HL-60/S4 (cell line): Measurements from ENCODE around the gene YIPF5.

Experiments used
- in situ Hi-C: fragments of 300-500 bp; cut with MboI; formaldehyde crosslinking; loops from 2 replicates; pipeline ENCODE4 v1.14.3; 2022; ENCODE audit warnings: low sequenced_read_pairs

The YIPF5 gene

DNA sequence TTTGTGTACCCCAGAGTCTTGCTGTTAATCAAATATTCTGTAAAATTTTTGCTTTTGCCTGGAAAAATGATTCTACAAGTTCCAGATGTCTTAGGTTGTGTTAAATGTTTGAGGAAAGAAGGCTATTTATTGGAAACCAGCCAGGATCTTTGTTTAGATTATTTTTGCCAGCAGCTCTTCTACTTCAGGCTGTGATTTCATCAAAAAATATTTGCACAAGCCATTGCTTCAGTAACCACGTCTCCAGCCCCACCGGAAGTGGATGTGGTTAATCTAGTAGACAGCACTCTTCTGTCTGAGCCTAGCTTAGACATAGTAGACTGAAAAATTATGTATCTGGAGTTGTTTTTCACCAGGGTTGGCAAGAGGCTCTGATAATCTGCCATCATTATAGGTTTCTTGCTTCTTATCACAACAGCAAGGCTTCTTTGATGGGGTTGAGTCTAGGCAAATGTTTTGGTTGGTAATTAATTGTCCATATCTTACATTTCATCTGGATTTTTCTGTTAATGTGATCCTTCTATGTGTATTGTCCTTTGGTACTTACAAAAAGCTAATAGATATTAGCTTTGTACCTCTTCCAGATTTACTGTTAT, 17.3 kb upstream of the YIPF5 start:
- in situ Hi-C loops: loop anchor here (25.0 kb wide), 3 partner anchors 1200 to 1475 kb away; no protein-coding TSS in a partner anchor

DNA sequence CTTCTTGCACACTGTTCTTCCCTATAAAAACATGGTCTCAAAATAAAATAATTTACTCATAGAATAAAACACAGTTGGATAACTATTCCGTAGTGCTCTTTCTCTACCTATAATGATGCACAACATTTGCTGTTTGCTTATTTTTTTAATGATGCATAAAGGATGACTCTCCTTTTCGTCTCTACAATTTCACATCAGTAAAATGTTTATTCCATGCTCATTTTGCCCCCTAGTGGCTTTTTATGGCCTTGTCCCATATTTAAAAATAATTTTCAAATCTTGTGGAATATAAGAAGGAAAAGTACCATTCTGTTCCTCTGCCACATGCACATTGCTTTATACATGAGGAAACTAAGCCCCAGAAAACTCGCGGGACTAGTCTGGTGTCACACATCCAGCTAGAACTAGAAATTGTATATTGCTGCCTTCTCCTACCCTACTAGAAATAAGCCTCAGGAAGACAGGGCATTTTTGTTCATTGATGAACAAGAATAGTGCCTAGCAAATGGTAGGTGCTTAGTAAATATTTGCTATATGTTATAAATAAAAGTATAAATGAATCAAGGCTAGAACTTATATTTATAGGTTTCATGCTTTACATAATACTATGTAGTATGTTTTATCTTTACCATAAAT, 12.9 kb upstream of the YIPF5 start:
- in situ Hi-C loops: loop anchor here (25.0 kb wide), 3 partner anchors 1196 to 1471 kb away; no protein-coding TSS in a partner anchor

DNA sequence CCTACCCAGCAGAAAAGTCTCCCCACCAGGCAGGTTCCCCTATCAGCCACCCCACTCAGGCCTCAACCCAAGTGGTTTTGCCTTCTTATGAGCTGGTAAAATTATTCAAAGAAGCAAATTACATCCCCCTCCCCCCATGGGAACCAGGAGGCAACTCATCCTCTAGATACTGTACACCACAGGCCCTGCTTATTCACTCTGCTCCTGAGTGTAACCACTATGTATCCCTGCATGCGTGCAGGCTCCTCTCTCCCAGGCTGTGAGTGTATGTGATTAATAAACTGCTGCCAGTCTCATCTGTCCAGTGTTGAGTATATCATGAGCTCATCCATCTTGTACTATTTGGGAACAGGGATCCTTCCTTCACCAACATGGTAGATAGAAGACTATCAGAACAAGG, 8.8 kb upstream of the YIPF5 start:
- in situ Hi-C loops: loop anchor here (25.0 kb wide), 3 partner anchors 1192 to 1467 kb away; no protein-coding TSS in a partner anchor

DNA sequence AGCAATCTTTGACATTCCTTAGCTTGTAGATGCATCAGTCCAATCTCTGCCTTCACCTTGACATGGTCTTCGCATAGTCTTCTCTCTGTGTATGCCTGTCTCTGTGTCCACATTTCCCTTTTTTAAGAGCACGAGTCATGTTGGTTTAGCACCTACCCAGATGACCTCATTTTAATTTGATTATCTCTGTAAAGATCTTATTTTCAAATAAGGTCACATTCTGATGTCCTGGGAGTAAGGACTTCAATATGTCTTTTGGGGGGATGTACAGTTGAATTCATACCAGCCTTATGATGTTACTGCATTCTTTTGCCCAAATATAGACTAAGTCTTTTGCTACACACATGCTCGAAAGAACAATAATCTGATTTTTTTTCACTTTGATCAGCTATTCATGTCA, 7.1 kb upstream of the YIPF5 start:
- in situ Hi-C loops: loop anchor here (25.0 kb wide), 3 partner anchors 1190 to 1465 kb away; no protein-coding TSS in a partner anchor

DNA sequence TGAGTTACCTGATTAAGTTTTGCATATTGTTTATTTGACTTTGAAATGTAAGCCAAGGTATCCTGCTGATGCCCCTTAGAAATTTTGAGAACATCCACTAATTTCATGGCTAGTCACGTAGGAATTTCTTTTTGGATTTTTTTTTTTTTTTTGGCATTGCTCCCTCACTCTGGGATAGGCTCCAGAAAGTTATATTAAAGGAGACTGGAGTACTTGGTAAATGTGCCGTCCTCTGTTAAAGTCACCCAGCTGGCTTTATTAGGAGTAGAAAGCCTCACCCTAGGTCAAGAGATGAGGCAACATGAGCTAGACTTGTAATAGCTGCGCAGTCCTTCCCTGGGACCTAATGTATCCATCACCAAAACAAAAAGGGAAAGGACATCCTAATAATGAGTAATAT, 3.3 kb upstream of the YIPF5 start:
- in situ Hi-C loops: no loop called here

DNA sequence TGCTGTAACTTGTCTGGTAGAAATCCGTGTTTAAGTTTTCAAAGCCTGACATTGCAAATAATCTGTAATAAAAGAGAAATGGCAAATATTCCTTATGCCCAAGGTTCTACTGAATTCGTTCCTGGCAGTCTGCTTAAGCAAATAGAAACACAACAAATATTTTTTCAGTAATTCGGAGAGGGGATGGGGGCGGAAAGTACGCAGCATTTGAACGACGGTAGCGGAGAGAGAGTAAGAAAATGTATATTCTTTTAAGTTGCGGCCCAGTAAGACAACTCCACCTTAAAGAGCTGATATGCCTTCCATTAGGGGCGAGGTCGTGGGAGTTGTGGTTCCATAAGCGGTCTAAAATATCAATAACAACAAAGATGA, 569 bp downstream of the YIPF5 start:
- in situ Hi-C loops: no loop called here

DNA sequence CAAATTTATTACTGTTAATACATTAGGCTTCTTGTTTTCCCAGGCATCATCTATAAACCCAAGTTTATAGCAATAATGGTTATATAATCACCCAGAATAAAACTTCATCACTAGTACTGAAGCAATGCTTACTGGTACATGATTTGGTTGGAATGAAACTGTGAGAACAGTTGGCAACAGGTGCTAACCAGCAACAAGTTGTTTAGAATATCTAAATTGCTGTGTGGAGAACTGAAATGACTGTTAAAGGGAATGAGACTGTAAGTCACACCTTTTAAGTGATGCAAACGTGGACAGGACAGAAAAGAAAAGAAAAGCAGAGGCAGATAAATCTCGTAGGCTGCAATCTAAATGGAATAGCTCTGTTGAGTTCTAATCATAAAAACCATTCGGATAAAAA, 2.5 kb downstream of the YIPF5 start:
- in situ Hi-C loops: no loop called here

DNA sequence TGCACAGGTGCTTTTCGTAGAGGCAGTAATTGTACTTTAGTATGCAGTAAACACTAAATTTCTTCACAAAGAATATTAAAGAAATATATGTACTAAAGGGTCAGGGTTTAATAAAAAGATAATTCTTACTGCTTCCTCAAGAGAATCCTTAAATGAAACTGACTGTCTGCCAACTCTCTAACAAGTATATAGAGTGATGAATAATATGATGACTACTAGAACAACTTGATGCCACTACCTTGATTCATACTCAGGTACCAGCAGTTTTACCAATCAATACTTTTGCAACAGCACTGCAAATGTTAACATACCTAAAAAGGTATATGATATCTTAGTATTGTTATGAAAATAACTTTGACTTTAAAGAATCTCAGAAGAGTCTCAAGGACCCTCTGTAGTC, 3.8 kb downstream of the YIPF5 start:
- in situ Hi-C loops: no loop called here

DNA sequence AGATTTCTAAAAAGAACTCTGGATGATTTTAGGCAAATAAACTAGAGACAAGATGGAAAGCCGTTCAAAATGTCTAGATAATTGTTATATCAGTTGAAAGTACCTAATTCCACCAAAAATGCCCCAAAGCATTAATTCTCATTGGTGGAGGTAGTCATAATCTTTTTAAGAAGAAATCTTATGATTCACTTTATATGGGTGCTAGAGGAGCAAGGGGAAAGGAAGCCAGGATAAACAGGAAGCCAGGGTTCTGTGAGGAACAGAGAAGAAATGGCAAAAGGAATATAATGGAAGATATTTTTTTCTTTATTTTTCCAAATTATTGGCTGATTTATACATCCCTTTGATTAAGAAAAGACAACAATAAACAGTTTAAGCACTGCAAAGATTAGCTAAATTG, 7.8 kb downstream of the YIPF5 start:
- in situ Hi-C loops: no loop called here

DNA sequence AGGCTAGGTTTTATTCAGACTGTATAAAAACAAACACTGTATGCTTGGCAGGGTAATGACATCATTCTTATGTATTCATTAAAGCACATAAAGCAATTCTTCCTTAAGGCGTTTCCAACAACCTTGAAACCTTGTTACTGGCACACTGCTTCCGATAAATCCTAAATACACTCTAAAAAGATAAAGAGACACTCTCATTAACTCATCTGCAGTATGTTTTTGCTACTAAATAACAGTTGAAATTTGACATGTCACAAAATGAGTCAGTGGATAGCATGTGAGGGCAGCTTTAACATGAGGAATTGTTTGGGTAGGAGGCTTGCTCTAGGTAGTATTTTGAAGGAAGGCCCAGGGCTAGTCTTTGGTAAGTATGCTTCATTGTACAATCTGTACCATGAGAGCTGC, 13.7 kb downstream of the YIPF5 start:
- in situ Hi-C loops: no loop called here

DNA sequence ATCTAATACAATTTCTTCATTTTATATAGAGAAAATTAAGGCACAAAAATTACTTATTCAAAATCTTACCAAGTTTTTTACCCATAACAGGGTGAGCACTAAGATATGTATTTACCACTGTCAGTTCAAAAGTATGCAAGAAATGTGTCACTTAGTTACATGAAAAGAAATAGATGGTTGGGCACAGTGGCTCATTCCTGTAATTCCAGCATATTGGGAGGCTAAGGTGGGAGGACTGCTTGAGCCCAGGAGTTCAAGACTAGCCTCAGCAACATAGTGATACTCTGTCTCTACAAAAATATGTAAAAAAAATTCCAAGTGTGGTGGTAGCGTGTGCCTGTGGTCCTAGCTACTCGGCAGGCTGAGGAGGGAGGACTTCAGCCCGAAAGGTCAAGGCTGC, 19.4 kb downstream of the YIPF5 start:
- in situ Hi-C loops: no loop called here

DNA sequence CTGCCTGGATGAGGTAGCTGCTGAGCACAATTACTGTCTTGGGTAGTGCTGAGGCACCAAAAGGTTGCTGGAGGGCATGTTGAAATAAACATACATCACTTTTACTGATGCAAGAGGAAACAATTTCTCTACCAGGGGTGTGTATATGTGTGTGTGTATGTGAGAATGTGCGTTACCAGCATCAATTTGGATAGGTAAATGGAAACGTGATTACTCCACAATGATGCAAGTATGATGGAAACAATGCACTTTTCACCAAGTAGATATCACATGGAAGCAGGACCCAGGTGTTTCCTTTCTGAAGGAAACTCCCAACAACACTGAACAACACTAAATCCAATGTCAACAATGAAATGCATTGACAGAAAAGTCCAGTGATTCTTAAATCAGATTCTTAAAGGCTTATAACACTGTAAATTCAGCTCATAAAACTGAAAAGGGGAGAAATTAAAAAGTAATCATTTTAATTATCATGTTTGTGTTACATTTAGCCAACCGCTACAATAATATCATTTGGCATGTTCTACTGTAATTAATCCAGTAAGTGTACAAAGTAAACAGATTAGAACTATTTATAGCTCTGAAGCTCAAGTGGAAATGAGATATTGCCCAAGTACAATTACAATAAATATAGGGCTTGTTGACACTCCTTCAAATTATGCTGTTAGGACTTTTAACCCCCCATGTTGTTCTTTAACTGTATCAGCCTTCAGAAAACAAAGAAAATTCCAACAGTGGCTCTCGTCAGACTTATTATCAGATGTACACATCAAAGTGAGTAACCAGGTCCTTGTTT, 25.3 kb downstream of the YIPF5 start:
- in situ Hi-C loops: no loop called here

DNA sequence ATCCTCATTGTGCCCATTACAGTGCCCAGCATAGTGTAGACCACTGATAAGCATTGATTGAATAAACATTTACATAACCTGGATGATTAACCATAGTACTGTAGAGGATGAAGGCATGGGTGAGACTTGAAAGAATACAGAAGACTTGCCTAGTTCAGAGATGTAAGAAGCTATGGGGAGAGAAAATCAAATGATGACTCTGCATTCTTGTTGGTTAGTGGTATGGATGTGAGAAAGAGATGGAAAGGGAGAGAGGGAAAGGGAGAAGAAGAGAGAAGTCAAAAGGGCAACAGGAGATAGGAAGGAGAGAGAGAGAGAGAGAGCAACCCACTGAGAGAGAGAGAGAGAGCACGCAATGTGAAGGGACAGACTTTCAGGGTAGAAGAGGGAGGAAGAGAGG, 26.8 kb downstream of the YIPF5 start:
- in situ Hi-C loops: no loop called here

DNA sequence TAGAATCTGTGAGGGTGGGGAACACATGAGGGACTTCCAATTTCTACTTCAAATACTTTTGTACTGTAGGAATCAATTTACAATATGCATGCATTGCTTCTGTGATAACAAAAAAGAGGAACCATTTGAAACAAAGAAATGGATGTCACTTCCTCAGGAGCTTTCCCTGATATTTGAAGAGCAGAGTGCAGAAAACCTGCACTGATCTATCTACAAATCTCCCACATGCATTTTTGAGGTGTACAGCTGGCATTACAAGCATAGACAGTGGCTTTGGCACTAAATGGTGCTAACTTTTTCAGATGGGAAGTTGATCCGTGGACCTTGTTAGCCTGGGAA, 27.7 kb downstream of the YIPF5 start:
- in situ Hi-C loops: no loop called here

DNA sequence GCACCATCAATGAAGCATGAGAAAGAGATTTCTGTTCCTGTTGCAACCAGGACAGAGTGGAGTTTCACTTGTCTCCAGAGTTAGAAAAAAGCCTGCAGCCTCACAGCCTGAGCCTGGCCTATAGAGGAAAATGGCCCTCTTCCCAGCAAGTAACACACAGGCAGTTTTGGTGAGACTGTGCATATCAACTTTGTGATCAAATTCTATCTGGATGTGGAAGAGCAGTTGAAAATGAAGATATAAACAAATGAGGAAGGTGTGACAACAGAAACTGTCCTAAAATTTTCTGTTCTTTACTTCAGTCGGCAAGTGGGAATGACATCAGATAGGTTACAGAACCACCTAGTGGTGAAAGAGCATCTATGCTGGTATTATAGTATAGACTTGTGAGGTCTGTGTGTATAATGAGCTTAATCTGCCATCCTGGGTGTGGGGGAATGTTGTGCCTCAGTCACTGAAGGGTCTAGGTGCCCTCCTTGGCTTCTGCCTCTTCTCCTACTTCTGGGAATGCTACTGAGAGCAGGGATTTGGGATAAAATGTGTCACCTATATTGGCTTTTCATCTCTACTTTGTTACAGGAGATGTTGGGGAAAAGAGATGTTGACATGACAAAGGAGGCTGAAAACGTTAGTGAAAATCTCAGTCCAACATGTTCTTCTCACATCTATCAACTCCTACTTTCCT, 28.2 kb downstream of the YIPF5 start:
- in situ Hi-C loops: no loop called here

DNA sequence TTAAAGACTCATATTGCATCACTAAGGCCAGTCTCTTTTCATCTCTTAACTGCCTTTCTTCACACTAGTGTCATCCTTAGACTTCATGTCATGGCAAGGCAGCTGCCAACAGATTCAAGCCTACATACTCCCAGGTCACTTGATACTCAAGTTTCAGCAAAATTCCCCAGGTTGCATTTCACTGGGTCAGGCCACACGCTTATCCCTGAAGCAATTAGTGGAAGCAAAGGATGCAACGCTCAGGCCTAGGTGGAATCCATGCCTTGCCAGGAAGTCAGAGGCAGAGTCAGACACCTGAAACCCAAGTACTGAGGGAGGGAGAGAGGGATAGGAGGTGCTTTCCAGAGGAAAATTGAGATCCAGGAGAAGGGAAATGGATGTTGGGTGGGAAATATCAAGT, 28.9 kb downstream of the YIPF5 start:
- in situ Hi-C loops: no loop called here

DNA sequence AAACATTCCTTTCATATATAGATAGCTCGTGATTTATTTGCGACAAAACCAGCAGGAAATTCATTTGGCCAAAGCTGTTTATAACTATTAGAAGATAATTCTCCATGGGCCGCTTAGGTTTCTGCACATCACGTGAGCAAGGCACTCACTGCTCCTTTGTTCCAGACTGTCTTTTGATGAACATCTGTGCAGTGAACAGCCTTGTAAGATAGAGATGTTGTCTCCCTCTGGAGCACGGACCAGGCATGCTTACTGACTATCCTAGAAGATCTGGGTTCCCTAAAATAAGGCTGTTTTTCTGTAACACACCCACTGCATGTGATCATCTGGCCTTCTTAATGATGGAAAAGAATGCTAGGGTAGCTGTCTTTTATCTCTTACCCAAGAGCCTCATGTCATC, 30.9 kb downstream of the YIPF5 start:
- in situ Hi-C loops: no loop called here

DNA sequence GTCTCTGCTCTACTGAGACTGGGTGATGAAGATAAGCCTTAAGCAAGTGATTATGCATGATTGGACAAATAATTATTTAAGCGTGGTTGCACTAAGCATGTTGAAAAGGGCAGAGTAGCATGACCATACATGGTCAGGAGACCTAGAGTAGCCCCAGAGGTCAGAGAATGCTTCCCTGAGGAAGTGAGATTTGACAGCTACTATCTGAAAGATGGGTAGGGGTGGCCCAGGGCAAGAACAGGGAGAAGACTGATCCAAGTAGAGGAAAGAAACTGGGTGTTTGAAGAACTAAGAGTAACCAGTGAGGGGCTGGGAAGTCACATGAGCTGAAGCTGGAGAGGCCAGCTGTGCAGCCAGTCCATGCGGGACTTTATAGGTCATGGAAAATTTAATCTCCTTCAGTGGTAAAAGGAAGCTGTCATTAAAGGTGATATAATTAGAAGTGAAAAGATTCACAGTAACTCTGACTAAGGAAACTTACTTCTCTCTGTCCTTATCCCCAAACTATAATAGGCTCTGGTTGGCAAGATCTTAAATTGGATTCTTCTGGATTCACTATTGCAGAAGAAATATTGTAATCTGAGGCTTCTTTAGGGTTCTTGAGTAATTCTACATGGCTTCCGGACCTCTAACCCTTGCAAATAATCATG, 35.2 kb downstream of the YIPF5 start:
- in situ Hi-C loops: no loop called here

DNA sequence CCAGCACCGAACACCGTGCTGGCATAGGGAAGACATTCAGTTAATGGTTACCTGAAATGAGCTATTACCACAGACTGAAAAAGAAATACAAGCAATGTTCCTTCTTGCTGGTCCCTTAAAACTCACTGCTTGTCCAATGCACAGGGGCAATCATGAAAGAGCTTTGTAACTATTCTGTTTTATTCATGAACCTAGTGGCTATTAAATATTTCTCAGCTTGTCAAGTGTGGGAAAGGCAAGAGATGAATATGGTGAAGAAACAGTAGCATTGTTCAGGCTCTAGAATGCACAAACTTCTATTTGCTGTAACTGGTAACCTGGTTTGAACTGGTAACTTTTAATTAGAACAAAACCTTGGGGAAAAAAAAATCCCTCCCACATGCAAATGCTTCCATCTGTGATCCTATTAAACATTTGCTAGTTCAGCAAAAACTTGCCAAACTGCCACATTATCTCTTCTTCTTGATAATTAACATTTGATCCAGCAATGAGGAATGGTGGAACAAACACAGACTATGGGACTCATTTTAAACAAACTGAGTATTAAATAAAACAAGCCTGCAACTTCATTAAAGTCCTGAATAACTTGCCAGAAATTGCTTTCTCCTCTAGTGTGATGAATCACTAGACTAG, 36.1 kb downstream of the YIPF5 start:
- in situ Hi-C loops: no loop called here

DNA sequence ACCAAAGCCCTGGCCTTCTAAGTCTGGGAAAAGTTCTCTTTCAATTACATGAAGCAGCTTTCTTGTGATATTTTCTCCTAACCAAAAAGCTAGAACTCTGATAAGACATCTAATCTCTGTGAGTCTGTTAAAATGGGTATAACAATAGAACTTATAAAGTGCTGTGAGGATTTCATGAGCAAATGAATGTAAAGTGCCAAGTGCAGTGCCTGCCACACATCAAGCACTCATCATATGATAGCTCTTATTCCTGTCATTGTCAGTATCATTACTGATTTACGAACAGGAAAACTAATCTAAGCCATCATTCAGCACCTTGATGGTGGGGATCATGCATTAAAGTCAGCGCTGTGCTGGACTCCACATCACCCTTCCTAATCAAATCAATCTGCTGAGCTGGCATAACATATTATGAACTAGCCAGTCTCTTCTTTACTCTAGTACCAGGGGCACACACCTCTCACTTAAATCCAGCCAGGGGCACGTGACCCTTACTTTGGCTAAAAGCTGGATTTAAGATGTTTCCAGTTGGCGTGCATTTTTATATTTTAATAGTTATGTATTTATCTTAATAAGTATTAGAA, 37.3 kb downstream of the YIPF5 start:
- in situ Hi-C loops: no loop called here
